Suprapubic skin (tissue), 3 donors: Measurements from ENCODE around the gene PCED1B.

Experiments used
- CTCF ChIP-seq, 2 donors: fragments of 200-600 bp in 1 of 2; fragments of 450-650 bp in 1 of 2; sonication (generic) in 1 of 2; IDR thresholded peaks; one replicate each; pipeline ENCODE4 v1.5.1; 2016 to 2019; ENCODE audit warnings: antibody characterized with exemption in 2 of 2, mild to moderate bottlenecking in 1 of 2, moderate library complexity in 1 of 2
- POLR2AphosphoS5 ChIP-seq, 3 donors: sonication (generic); formaldehyde crosslinking; IDR thresholded peaks; one replicate each; pipeline ENCODE4 v1.6.1; 2017; ENCODE audit warnings: antibody characterized with exemption in 3 of 3

GRCh38 chr12:47210776-47211175 lies 131.4 kb downstream of the PCED1B start:
- TF ChIP-seq CTCF (IDR thresholded peaks at IDR 0.05) = no peak
- TF ChIP-seq POLR2AphosphoS5 (IDR thresholded peaks at IDR 0.05) = no peak
